ENCODE results near the gene GALE.
"Not testable (repeated sequence)": the region's sequence is repeated elsewhere in the genome, so short reads cannot be mapped to it uniquely, and the experiment has no call there.

Gene GALE

DNA sequence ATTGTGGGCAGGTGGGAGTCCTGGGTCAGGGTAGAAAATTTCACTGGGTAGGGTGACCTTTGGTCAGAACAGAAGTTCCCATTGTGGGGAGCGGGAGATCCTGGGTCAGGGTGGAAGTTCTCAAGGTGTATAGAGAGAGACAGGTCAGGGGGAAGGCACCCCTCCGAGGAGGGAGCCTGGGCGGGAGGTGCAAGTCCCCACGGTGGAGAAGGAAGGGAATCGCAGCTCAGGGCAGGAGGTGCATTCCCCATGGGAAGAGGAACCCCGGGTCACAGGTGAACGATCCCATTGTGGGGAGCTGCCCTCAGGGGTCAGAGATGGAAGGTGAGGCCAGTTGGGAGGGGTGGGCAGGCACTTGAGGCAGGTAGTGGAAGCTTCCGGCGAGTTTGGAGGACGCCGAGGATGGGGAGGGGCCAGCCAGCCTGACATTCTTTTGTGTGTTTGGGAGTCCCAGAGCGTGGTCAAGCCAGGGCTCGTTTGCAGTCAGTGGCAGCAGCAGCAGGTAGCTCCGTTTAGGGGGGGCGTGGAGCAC, 9.0 kb downstream of the GALE start:
- H3K4me3 ChIP-seq (replicated peaks in 1 of 2; ENCODE audit: low read depth in 2 of 2, low read length in 2 of 2), result peak overlapping the region; percentile 88 to 90
- DNase-seq (ENCODE audit: low read depth in 2 of 2), result peak; percentile 18 to 32
- no peak for TF ChIP-seq CTCF (IDR thresholded peaks at IDR 0.05; ENCODE audit: low read depth, low read length)

DNA sequence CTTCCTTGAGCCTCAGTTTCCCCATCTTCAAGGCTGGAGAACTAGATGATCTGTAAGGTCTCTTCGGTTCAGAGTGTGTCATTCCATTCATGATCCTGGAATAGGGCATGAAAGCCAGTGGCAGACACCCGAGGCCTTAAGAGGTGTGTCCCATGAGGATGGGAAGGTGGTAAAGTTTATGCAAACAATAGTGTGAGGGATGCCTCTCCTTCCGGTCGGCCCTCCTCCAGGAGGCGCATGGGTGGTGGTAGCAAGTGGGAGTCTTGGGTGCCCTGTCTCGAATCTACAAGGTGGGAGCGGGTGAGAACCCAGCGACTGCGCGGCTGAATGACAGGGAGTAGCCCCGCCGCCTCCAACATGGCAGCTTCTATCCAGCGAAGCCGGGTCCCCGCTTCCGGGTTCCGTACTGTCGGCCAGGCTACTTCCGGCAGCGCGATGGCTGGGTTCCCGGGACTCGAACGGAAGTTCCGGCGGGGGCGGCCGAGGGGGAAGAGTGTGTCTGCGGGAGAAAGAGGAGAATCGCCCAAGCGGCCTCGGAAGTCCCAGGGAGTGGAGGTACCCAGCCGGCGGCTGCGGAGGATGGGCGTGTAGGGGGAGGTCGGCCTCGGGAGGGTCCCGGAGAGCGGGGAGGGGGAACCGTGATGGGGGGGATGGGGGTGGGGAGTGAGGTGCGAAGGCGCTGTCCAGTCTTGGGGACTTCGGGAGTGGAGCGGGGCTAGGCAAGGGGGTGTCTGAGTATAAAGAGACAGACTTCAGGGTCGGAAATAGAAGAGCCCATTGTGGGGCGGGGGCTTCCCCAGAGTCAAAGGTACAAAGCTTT, 9.6 kb downstream of the GALE start, which contains the start of gene LYPLA2:
LYPLA2 (plus strand) TSS at position 450 of the 820 bp plus-strand sequence. CDS start 1,538 bp downstream, outside the sequence.
- peak; percentile 88 to 93 for DNase-seq (ENCODE audit: low read depth in 2 of 2)
- no peak for TF ChIP-seq CTCF (IDR thresholded peaks at IDR 0.05; ENCODE audit: low read depth, low read length)
- peak within 1 kb of the TSS; percentile 88 to 90 for H3K4me3 ChIP-seq (replicated peaks in 1 of 2; ENCODE audit: low read depth in 2 of 2, low read length in 2 of 2)

- no peak overlapping the region for H3K4me3 ChIP-seq (replicated peaks in 1 of 2; ENCODE audit: low read depth in 2 of 2, low read length in 2 of 2)
- DNase-seq (ENCODE audit: low read depth in 2 of 2), result no peak
- TF ChIP-seq CTCF (IDR thresholded peaks at IDR 0.05; ENCODE audit: low read depth, low read length), result no peak
Observed at GRCh38 chr1:23788695-23789094, 11.9 kb downstream of the GALE start.

- TF ChIP-seq CTCF (IDR thresholded peaks at IDR 0.05; ENCODE audit: low read depth, low read length), result no peak
- no peak overlapping the region for H3K4me3 ChIP-seq (replicated peaks in 1 of 2; ENCODE audit: low read depth in 2 of 2, low read length in 2 of 2)
- no peak for DNase-seq (ENCODE audit: low read depth in 2 of 2)
Observed at GRCh38 chr1:23787701-23788100, 12.9 kb downstream of the GALE start.

GRCh38 chr1:23784846-23785245, 15.7 kb downstream of the GALE start:
- DNase-seq (ENCODE audit: low read depth in 2 of 2), result no peak
- no peak for TF ChIP-seq CTCF (IDR thresholded peaks at IDR 0.05; ENCODE audit: low read depth, low read length)
- no peak overlapping the region for H3K4me3 ChIP-seq (replicated peaks in 1 of 2; ENCODE audit: low read depth in 2 of 2, low read length in 2 of 2)

DNA sequence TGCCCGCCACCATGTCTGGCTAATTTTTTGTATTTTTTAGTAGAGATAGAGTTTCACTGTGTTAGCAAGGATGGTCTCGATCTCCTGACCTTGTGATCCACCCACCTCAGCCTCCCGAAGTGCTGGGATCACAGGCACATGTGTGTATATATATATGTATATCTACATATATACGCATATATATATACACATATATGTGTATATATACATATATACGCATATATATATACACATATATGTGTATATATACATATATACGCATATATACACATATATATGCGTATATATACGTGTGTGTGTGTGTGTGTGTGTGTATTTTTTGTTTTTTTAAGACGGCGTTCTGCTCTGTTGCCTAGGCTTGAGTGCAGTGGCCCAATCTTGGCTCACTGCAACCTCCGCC, 17.4 kb downstream of the GALE start:
- DNase-seq (ENCODE audit: low read depth in 2 of 2); H3K4me3 ChIP-seq (replicated peaks in 1 of 2; ENCODE audit: low read depth in 2 of 2, low read length in 2 of 2): not testable (repeated sequence)

DNA sequence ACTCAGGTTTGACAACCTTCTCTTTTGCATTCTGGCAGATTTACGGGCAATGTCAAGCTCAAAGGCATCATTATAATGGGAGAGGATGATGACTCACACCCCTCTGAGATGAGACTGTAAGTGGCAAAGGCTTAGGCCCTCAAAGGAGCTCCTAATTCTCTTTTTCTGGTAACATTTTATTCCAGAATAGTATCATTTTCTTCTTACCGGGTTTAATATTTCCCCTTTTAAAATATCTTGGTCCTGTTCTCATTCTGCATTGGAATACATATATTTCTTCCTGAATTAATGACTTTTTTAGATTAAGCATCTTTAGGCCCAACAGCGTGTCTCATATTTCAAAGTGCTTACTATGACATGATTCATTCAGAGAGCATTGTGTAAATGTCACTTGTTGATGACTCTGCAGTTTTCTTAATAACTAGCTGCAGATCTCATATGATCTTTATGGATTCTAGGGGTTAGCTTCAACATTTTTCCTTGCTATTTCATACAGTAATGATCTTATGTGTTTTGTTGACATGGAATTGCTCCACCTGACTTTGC, 20.7 kb downstream of the GALE start:
- TF ChIP-seq CTCF (IDR thresholded peaks at IDR 0.05; ENCODE audit: low read depth, low read length), result no peak
- peak in 1 of 2 donors; percentile 77 for DNase-seq (ENCODE audit: low read depth in 2 of 2)
- peak overlapping the region in 1 of 2 donors; percentile 87 for H3K4me3 ChIP-seq (replicated peaks in 1 of 2; ENCODE audit: low read depth in 2 of 2, low read length in 2 of 2)
